Vagina (tissue), 2 donors: Measurements from ENCODE around the gene USF2.

Experiments used
- CTCF ChIP-seq, 3 experiments: fragments of 450-650 bp in 2 of 3; fragments of 200-600 bp in 1 of 3; sonication (generic) in 1 of 3; IDR thresholded peaks; one replicate each; pipeline ENCODE4 v1.5.1; 2017 to 2019; ENCODE audit warnings: antibody characterized with exemption in 3 of 3, mild to moderate bottlenecking in 2 of 3, moderate library complexity in 2 of 3
- POLR2A ChIP-seq, 2 donors: fragments of 450-650 bp; IDR thresholded peaks; one replicate each; pipeline ENCODE4 v1.6.1; 2017; ENCODE audit warnings: antibody characterized with exemption in 2 of 2, mild to moderate bottlenecking in 2 of 2, moderate library complexity in 2 of 2

- TF ChIP-seq CTCF (IDR thresholded peaks at IDR 0.05): no peak
- TF ChIP-seq POLR2A (IDR thresholded peaks at IDR 0.05): no peak
These were observed 10.6 kb downstream of the USF2 start for GRCh38 chr19:35279374-35279773.
